ENCODE results near the gene CARS1.

The CARS1 gene

DNA sequence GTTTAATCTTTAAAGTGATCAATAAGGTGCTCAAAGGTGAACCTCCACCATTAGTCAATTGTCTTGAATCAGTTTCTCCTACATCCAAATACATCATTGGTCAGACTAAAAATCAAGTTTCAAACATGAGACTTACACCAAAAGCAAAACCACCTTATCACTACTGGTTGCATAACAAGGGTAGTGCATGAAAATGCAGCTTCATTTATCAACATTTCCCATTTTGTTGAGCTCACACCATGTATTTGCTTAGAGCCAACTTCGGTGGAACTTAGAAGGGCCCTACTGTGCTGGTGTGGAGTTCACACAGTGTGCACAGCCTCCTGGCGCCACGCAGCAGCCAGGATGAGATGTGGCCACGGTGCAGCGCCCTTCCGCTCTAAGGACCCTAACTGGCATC lies 104.9 kb downstream of the CARS1 start:
- no peak for DNase-seq

DNA sequence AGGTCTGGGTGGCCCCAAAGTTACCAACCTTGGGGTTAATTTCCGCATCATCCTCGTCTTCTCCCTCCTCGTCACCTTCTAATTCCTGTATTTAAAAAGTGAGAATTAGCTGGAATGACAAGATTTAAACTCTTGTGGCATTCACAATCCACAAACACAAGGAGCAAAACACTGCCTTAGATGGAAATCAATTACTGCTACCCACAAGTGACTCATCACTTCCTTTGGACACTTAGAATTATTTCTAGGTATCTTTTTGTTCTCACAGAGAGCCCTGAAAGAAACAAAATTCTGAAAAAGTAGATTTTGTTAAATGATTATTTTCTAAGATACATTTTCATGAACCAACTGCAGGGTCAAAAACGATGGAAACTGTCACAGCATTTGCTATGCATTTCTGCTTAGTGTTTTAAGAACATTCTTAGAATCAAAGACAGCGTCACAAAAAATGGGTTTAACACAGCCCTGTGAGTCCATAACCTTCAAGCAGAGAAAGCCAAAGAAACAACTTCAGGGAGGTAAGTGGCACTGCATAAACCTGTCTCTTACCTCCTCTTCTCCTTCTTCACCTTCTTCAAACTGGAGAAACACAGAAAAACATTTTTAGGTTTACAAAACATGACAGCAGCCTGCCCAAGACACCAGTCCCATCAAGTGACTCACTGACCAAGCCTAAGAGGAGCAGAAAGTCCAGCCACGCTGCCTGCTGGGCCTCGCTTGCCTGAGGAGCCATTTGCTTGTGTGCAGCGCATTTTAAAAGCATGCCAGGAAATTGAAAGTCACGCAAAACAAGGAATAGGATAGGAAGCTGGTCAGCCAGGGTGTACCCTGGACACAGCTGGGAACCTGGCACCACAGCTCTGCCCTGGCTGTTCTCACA lies 105.8 kb downstream of the CARS1 start:
- DNase-seq = no peak

Data from T-helper 1 cell (primary cell).